Stimulated activated CD4-positive, alpha-beta T cell treated with anti-CD3 and anti-CD28 coated beads, TNF-alpha, amount 100 ng/mL, for 48 hours (primary cell): ENCODE results near the gene DIPK1C.

Experiments used
- DNase-seq, 3 donors: peaks; one replicate each; pipeline ENCODE4 v3.0.0-alpha.2; 2020; ENCODE audit warnings: low read depth in 3 of 3

Gene DIPK1C

DNA sequence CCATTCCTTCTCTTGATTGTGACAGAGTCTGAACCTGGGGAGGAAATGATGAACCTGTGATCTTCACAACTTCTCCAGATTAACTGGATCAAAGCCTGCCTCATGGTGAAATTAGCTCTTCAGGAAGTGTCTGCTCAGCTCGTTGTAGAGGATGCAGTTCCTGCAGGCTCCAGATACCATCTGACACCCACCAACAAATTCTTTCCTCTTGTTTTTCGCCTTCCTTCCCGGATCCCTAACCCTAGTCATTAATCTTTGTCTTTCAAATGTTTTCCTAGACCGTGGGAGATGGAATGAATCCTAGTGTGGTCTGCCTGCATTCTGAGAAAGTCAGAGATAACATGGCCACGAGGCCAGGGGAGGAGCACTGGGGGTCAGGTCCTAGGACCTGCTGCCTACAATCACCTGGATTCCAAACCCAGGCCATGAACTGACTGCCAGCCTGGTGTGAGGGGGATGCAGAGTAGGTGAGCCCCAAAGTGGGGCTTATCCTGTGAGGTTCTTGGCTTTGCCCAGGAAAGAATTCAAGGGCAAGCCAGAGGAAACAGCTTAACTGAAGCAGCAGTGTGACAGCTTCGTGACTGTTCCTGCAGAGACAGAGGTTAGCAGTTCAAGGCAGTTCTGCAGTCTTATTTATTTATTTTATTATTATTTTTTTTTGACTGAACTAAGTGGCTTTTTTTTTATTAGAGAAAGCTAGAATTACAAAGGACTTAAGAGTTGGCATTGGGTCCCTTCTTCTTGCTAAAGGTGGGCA, 67.8 kb downstream of the DIPK1C start:
- DNase-seq = no peak

DNA sequence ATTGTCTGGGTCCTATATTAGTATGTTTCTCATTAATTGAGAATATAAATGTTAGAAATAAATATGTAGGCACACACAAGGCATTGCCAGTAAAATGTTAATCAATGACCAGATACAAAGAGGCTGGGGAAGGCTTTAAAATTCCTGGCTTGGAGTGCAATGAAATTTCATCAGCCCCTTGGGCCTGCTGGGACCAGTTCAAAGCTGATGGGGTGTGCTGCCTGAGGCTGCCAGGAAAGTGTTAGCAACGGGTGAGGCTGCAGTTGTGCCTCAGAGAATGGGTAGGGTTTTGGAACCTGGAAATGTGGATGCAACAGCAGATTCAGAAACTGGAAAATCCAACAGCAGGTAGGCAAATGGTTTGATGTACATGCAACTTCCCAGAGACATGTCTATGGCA, 68.9 kb downstream of the DIPK1C start:
- no peak for DNase-seq

DNA sequence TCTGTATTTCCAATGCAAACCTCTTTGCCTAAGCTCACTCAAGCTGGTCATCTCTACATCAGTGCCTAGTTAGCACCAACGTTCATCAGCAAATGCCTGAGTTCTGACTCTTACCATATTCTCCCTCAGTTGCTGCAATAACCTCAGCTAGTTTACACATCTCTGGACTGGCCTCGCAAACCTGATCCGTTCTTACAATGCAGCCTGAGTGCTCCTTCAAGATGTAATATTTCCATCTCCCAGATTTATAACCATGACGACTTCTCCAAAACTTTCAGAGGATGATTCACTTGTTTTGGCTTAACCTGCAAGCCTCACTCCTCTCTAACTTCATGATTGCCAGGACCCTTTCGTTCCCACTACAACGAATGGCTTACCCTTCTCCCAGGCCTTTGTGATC, 69.7 kb downstream of the DIPK1C start:
- DNase-seq = no peak
